K562 (cell line): Measurements from ENCODE around the gene MTSS2. TPM values are rescaled to one million over a fixed set of nuclear protein-coding genes. Genes with fewer than 3 reads are reported as not detected.

Experiments
- ATAC-seq: fragments of 200-7000 bp; cut with Tn5 transposase; 3 replicates; pipeline ENCODE4 v1.9.1; 2020; ENCODE audit warnings: moderate library complexity
- BruUV-seq: library from RNA; stranded (reverse); fragments of 400-500 nt; replicated peaks from 2 replicates; lab custom pipeline; 2021; lab: Mats Ljungman, UMichigan
- CTCF ChIA-PET: fragments of 300-600 bp; formaldehyde crosslinking; extraction: SDS; loops from one replicate; lab custom pipeline; 2021; ENCODE audit warnings: low intra/inter-chr PET ratio; lab: Yijun Ruan, JAX
- POLR2A ChIA-PET: fragments of 300-600, 350-650 bp; sonication (Branson Sonifier 250); formaldehyde crosslinking; extraction: SDS; loops from one replicate; lab custom pipeline; 2021; ENCODE audit warnings: antibody characterized with exemption, inconsistent platforms; lab: Yijun Ruan, JAX
- DNase-seq, 4 experiments: peaks; one replicate each; pipeline versions ENCODE4 v3.0.0 to v3.0.0-alpha.2; 2011 to 2018; ENCODE audit warnings: low spot score in 3 of 4, mixed read lengths in 3 of 4; ENCODE audit errors: extremely low read depth in 1 of 4
- FAIRE-seq: peaks from 2 replicates; lab custom pipeline; 2011; peaks lifted over from hg19 to GRCh38; lab: Jason Lieb, UNC
- H2AFZ ChIP-seq: 2 replicates; pipeline ENCODE4 v1.6.0; 2011; ENCODE audit warnings: low read depth, low read length, control low read depth, inconsistent platforms
- H3K27ac ChIP-seq: fragments of 200-600 bp; 3 replicates; pipeline ENCODE4 v1.8.0; 2011; ENCODE audit warnings: low read depth, mild to moderate bottlenecking, control low read depth, inconsistent platforms, low read length, moderate library complexity, mixed read lengths; ENCODE audit errors: extremely low read depth
- H3K27me3 ChIP-seq, 2 experiments: fragments of 300-600 bp in 1 of 2; 2 replicates in 1 of 2; 3 replicates in 1 of 2; pipeline versions ENCODE4 v1.6.0 to v1.8.0; 2011; ENCODE audit warnings: inconsistent platforms in 2 of 2, low read length in 2 of 2, mild to moderate bottlenecking in 1 of 2, mixed read lengths in 1 of 2, moderate library complexity in 1 of 2; ENCODE audit not compliant: control insufficient read depth in 2 of 2, insufficient read depth in 2 of 2
- H3K36me3 ChIP-seq: fragments of 300-600 bp; 3 replicates; pipeline ENCODE4 v1.8.0; 2011; ENCODE audit warnings: mild to moderate bottlenecking, low read length, inconsistent platforms; ENCODE audit not compliant: control insufficient read depth, insufficient read depth
- H3K4me1 ChIP-seq, 2 experiments: fragments of 200-600 bp in 1 of 2; replicated peaks in 1 of 2; 2 replicates in 1 of 2; 3 replicates in 1 of 2; pipeline versions ENCODE4 v1.5.1 to v1.8.0; 2011; ENCODE audit warnings: inconsistent platforms in 2 of 2, low read length in 2 of 2, mild to moderate bottlenecking in 1 of 2, mixed read lengths in 1 of 2, moderate library complexity in 1 of 2; ENCODE audit not compliant: control insufficient read depth in 2 of 2, insufficient read depth in 2 of 2
- H3K4me2 ChIP-seq: 2 replicates; pipeline ENCODE4 v1.6.1; 2011; ENCODE audit warnings: low read length, control low read depth, inconsistent platforms, mixed read lengths; ENCODE audit not compliant: insufficient read depth
- H3K4me3 ChIP-seq: fragments of 200-600 bp; sonication (generic), shearing (Covaris generic); 2 replicates; pipeline ENCODE4 v1.5.1; 2016; ENCODE audit warnings: control low read depth, inconsistent platforms
- H3K79me2 ChIP-seq: fragments of 200-600 bp; 3 replicates; pipeline ENCODE4 v1.8.0; 2011; ENCODE audit warnings: low read length, inconsistent platforms; ENCODE audit not compliant: control insufficient read depth, insufficient read depth
- H3K9ac ChIP-seq, 2 experiments: 2 replicates each; pipeline versions ENCODE4 v1.6.0 to v1.6.1; 2011; ENCODE audit warnings: low read depth in 2 of 2, low read length in 2 of 2, control low read depth in 1 of 2, inconsistent platforms in 1 of 2, mild to moderate bottlenecking in 1 of 2, mixed read lengths in 1 of 2; ENCODE audit not compliant: insufficient read depth in 1 of 2
- H3K9me1 ChIP-seq: one replicate; pipeline ENCODE4 v1.6.0; 2011; ENCODE audit warnings: inconsistent platforms, mild to moderate bottlenecking, low read length, moderate library complexity; ENCODE audit not compliant: control insufficient read depth, insufficient read depth
- H3K9me3 ChIP-seq: replicated peaks from 2 replicates; pipeline ENCODE4 v1.5.1; 2011; ENCODE audit warnings: low read depth, low read length, inconsistent platforms; ENCODE audit not compliant: control insufficient read depth, insufficient read depth
- H4K20me1 ChIP-seq: replicated peaks from 2 replicates; pipeline ENCODE4 v1.6.1; 2011; ENCODE audit warnings: low read length, inconsistent platforms, mixed read lengths; ENCODE audit not compliant: control insufficient read depth, insufficient read depth
- ARID4B ChIP-seq: sonication (generic); formaldehyde crosslinking; IDR thresholded peaks from 2 replicates; pipeline ENCODE4 v1.8.0; 2022; ENCODE audit warnings: mild to moderate bottlenecking, missing genetic modification reagents
- CREB1 ChIP-seq, 2 experiments: sonication (generic) in 1 of 2; formaldehyde crosslinking in 1 of 2; IDR thresholded peaks; 2 replicates each; pipeline versions ENCODE4 v1.6.1 to v1.8.0; 2012 to 2022; ENCODE audit warnings: inconsistent platforms in 1 of 2, mild to moderate bottlenecking in 1 of 2, missing genetic modification reagents in 1 of 2, moderate library complexity in 1 of 2
- CREBBP ChIP-seq: IDR thresholded peaks from one replicate; pipeline ENCODE4 v1.6.1; 2012; ENCODE audit warnings: low read depth, mild to moderate bottlenecking, control low read depth, inconsistent platforms, low read length
- HMGN3 ChIP-seq: IDR thresholded peaks from 2 replicates; pipeline ENCODE4 v1.6.1; 2011; ENCODE audit warnings: borderline replicate concordance, low read depth, mild to moderate bottlenecking, mixed read lengths, low read length; ENCODE audit not compliant: insufficient read length; ENCODE audit errors: extremely low read depth
- HNRNPL ChIP-seq: fragments of 200-400 bp; formaldehyde crosslinking; IDR thresholded peaks from 2 replicates; pipeline ENCODE4 v1.6.1; 2017; ENCODE audit warnings: low read depth, mild to moderate bottlenecking, low read length
- KAT7 ChIP-seq: sonication (generic); formaldehyde crosslinking; IDR thresholded peaks from 2 replicates; pipeline ENCODE4 v1.8.0; 2022; ENCODE audit warnings: missing genetic modification reagents, mild to moderate bottlenecking, borderline replicate concordance
- MAZ ChIP-seq, 2 experiments: fragments of 450-650 bp in 1 of 2; sonication (generic) in 1 of 2; formaldehyde crosslinking; IDR thresholded peaks in 1 of 2; conservative IDR thresholded peaks in 1 of 2; 2 replicates each; pipeline versions ENCODE4 v1.4.0 to v1.5.0; 2020; ENCODE audit warnings: mild to moderate bottlenecking in 1 of 2, missing genetic modification reagents in 1 of 2
- NFXL1 ChIP-seq: fragments of 450-650 bp; formaldehyde crosslinking; IDR thresholded peaks from 2 replicates; pipeline ENCODE4 v1.4.0; 2021; ENCODE audit warnings: mild to moderate bottlenecking
- SMC3 ChIP-seq: conservative IDR thresholded peaks from 2 replicates; pipeline ENCODE4 v1.6.1; 2011; ENCODE audit warnings: low read depth, low read length, improper control_type of control experiment; ENCODE audit not compliant: insufficient read depth
- SRSF9 ChIP-seq: fragments of 200-400 bp; formaldehyde crosslinking; IDR thresholded peaks from 2 replicates; pipeline ENCODE4 v1.6.1; 2017; ENCODE audit warnings: low read depth, low read length, borderline replicate concordance
- TCFL5 ChIP-seq: fragments of 250-450 bp; sonication (Bioruptor Pico); conservative IDR thresholded peaks from 2 replicates; pipeline ENCODE4 v1.6.1; 2021; ENCODE audit warnings: mild to moderate bottlenecking, moderate library complexity, matching md5 sums
- ZFX ChIP-seq: sonication (generic); formaldehyde crosslinking; IDR thresholded peaks from 2 replicates; pipeline ENCODE4 v1.8.0; 2022; ENCODE audit warnings: mild to moderate bottlenecking, missing genetic modification reagents, moderate library complexity
- ZNF121 ChIP-seq: sonication (generic); formaldehyde crosslinking; conservative IDR thresholded peaks from 2 replicates; pipeline ENCODE4 v1.8.0; 2022; ENCODE audit warnings: missing genetic modification reagents
- ZNF766 ChIP-seq: fragments of 200-800 bp; sonication (Bioruptor generic); conservative IDR thresholded peaks from 2 replicates; pipeline ENCODE4 v1.6.1; 2016; ENCODE audit warnings: missing genetic modification characterization, missing compliant biosample characterization
- WGBS: fragments of 100-300 bp; shearing (Covaris generic); methylation state at CpG from one replicate; pipeline ENCODE4 v1.1.6; 2016; ENCODE audit warnings: low coverage, mixed read lengths; ENCODE audit not compliant: insufficient coverage; ENCODE audit errors: missing lambda C conversion rate; 5-methylcytosine and 5-hydroxymethylcytosine counted together
- in situ Hi-C: fragments of 300-500 bp; cut with MboI; formaldehyde crosslinking; loops from 4 replicates; pipeline ENCODE4 v1.15.0; 2018; ENCODE audit warnings: inconsistent platforms, mixed read lengths
- intact Hi-C: fragments of 100-400 bp; cut with micrococcal nuclease; formaldehyde crosslinking; loops from 2 replicates; pipeline ENCODE4 v1.14.2; 2022
- polyA plus RNA-seq, 8 experiments: library from polyadenylated mRNA; depleted of rRNA in 4 of 8; stranded (reverse) in 5 of 8; unstranded in 3 of 8; fragments of >200 nt; fragmentation: Nextera tagmentation in 2 of 8; fragmentation: Illumina TruSeq in 1 of 8; extraction: Ambion mirVana in 2 of 8; extraction: Trizol in 1 of 8; gene quantifications; 2 replicates each; pipeline versions ENCODE4 v1.2.1 to v1.2.3, GENCODE V29; 2011 to 2014; ENCODE audit warnings: inconsistent platforms in 1 of 8, missing spikeins in 1 of 8
- total RNA-seq, 7 experiments: library from RNA; depleted of rRNA in 6 of 7; stranded (reverse); fragments of >200 nt in 6 of 7; fragmentation: Illumina TruSeq in 2 of 7; extraction: Trizol in 2 of 7; gene quantifications; 2 replicates each; pipeline versions ENCODE4 v1.2.1 to v1.2.3, GENCODE V29; 2011 to 2021; ENCODE audit warnings: low replicate concordance in 1 of 7
- TF ChIP-seq, protein P1 (sequence below): sonication (generic); formaldehyde crosslinking; IDR thresholded peaks from 2 replicates; pipeline ENCODE4 v1.9.0; 2022; ENCODE audit warnings: mild to moderate bottlenecking, missing genetic modification reagents

Gene MTSS2
- total and polyA plus RNA-seq, 9 of the 15 experiments (the other 6 are each of a cell fraction or from before 2014, with no cell fraction given) = 0.11 to 60.3 (median 16.9) TPM

GRCh38 chr16:70686376-70687101 lies 686 bp upstream of the MTSS2 start:
- no peak for DNase-seq
- H3K36me3 ChIP-seq = peaks cover 28% of the 10 kb centered on the region; the same call in 1 of the 3 replicates
- ATAC-seq = no peak
- peaks cover 41% of the 10 kb centered on the region for H3K79me2 ChIP-seq
- intact Hi-C loops (loop anchor here (5.0 kb wide), 2 partner anchors 51 to 86 kb away; no protein-coding TSS in a partner anchor), in situ Hi-C loops (no loop called here)
- H3K9me1 ChIP-seq = no peaks in the 10 kb centered on the region
- no peaks in the 10 kb centered on the region for H3K9me3 ChIP-seq
- no peaks in the 10 kb centered on the region for H3K27me3 ChIP-seq
- peaks cover 15 to 87% of the 10 kb centered on the region in 2 experiments for H3K4me1 ChIP-seq
- H3K9ac ChIP-seq = peak overlapping the region; percentile 63 to 91; a peak in 3 of 4 replicates
- peak overlapping the region; percentile 51; the same call in 1 of the 2 replicates for H2AFZ ChIP-seq
- ChIA-PET CTCF (no interaction called here), POLR2A (interaction anchor here (0.6 to 2.2 kb wide), 5 partner anchors 9 to 42 kb away, joined by 3 to 10 read pairs (median 4); no protein-coding TSS in a partner anchor)
- H3K27ac ChIP-seq = peak overlapping the region; percentile 72; the same call in 2 of the 3 replicates
- peak overlapping the region; percentile 86 for H3K4me3 ChIP-seq
- no peak for FAIRE-seq
- H3K4me2 ChIP-seq = peak overlapping the region; percentile 56
- H4K20me1 ChIP-seq = peaks cover 9% of the 10 kb centered on the region; the same call in 1 of the 2 replicates
- no TSS peak for BruUV-seq
- WGBS = 80% methylated on average over 18 of the region's 29 CpGs
- TF ChIP-seq CREBBP (no peak), ARID4B (CRISPR knock-in tag) (peak; percentile 25; the same call in 1 of the 2 replicates), TCFL5 (no peak), SRSF9 (no peak), NFXL1 (CRISPR knock-in tag) (no peak), MAZ (CRISPR knock-in tag; conservative IDR thresholded peaks at IDR 0.05 in 1 of 2, IDR thresholded peaks at IDR 0.05 in 1 of 2) (0 out of 4 replicates have a peak, but pooled peaks of 1 of the 2 experiments have one; percentile 8), ZFX (CRISPR knock-in tag) (peak; percentile 47), HMGN3 (peak; percentile 18), KAT7 (CRISPR knock-in tag) (0 out of 2 replicates have a peak, but pooled peaks have one; percentile 49), ZNF766 (CRISPR knock-in tag) (no peak), HNRNPL (peak; percentile 60), CREB1 (IDR thresholded peaks at IDR 0.05) (no peak), CREB1 (CRISPR knock-in tag; IDR thresholded peaks at IDR 0.05) (peak; percentile 14; the same call in 1 of the 2 replicates), SMC3 (no peak), ZNF121 (no peak)
- TF ChIP-seq, protein P1, sequence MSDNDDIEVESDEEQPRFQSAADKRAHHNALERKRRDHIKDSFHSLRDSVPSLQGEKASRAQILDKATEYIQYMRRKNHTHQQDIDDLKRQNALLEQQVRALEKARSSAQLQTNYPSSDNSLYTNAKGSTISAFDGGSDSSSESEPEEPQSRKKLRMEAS (CRISPR knock-in tag) = peak; percentile 26; the same call in 1 of the 2 replicates
